Measurements from ENCODE around the gene HSD3B2.

HSD3B2 gene

DNA sequence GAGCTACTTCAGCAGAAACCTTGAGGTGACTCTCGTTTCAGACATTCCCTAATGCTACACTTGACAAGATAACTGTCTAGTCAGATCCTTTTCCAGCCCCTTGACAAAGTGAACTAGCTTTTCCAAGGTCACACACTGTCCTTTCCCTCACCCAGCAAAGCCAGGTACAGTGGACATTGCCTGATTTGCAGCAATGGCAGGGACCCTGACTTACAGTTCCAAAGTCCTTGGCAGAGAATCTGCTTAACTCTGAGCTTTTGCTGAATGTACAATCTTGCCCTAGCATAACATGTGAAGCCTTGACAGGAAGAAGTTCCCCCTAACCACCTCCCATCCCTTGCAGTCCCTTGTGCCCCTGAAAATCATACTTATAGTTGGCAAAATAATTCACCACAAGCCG, 37.1 kb downstream of the HSD3B2 start:
- H3K4me2 ChIP-seq (ENCODE audit: low read length), result no peak overlapping the region
- no peaks in the 10 kb centered on the region for H3K9me3 ChIP-seq (ENCODE audit: control insufficient read depth, low read length)
- TF ChIP-seq, protein P1, sequence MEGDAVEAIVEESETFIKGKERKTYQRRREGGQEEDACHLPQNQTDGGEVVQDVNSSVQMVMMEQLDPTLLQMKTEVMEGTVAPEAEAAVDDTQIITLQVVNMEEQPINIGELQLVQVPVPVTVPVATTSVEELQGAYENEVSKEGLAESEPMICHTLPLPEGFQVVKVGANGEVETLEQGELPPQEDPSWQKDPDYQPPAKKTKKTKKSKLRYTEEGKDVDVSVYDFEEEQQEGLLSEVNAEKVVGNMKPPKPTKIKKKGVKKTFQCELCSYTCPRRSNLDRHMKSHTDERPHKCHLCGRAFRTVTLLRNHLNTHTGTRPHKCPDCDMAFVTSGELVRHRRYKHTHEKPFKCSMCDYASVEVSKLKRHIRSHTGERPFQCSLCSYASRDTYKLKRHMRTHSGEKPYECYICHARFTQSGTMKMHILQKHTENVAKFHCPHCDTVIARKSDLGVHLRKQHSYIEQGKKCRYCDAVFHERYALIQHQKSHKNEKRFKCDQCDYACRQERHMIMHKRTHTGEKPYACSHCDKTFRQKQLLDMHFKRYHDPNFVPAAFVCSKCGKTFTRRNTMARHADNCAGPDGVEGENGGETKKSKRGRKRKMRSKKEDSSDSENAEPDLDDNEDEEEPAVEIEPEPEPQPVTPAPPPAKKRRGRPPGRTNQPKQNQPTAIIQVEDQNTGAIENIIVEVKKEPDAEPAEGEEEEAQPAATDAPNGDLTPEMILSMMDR (IDR thresholded peaks at IDR 0.05), result no peak
- no peaks in the 10 kb centered on the region for H3K27me3 ChIP-seq (ENCODE audit: control insufficient read depth, insufficient read depth, low read length)
- H2AFZ ChIP-seq, result no peak overlapping the region
- no peaks in the 10 kb centered on the region for H3K4me1 ChIP-seq
- H3K4me3 ChIP-seq (ENCODE audit: low read depth, low read length), result no peak overlapping the region
- H3K36me3 ChIP-seq (ENCODE audit: control insufficient read depth, insufficient read depth, low read length), result no peaks in the 10 kb centered on the region
- no peaks in the 10 kb centered on the region for H3K79me2 ChIP-seq
- H3K9ac ChIP-seq, result no peak overlapping the region
- no peak overlapping the region for H3K27ac ChIP-seq

DNA sequence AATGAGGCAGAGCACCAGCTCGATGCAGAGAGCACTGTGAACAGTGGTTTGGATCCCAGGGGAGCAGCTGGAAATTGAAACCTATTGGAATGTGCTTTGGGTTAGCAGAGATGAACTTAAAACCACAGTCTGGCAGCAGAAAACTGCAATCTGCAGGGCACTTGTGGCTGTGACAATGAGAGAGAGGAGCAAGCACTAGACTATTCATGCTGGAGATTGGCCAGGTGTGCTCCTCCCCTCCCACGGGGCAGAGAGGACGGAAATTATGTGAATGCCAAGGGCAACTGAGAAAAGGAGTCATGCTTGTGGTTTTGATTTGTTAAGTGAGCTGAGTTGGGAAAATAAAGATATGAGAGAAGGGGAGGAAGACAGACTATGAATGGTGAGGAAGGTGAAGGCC, 38.1 kb downstream of the HSD3B2 start:
- H2AFZ ChIP-seq, result no peak overlapping the region
- no peak overlapping the region for H3K4me3 ChIP-seq (ENCODE audit: low read depth, low read length)
- no peaks in the 10 kb centered on the region for H3K27me3 ChIP-seq (ENCODE audit: control insufficient read depth, insufficient read depth, low read length)
- H3K4me1 ChIP-seq, result no peaks in the 10 kb centered on the region
- H3K79me2 ChIP-seq, result no peaks in the 10 kb centered on the region
- TF ChIP-seq, protein P1 (IDR thresholded peaks at IDR 0.05), result no peak
- H3K9me3 ChIP-seq (ENCODE audit: control insufficient read depth, low read length), result no peaks in the 10 kb centered on the region
- no peaks in the 10 kb centered on the region for H3K36me3 ChIP-seq (ENCODE audit: control insufficient read depth, insufficient read depth, low read length)
- no peak overlapping the region for H3K9ac ChIP-seq
- H3K27ac ChIP-seq, result no peak overlapping the region
- no peak overlapping the region for H3K4me2 ChIP-seq (ENCODE audit: low read length)

DNA sequence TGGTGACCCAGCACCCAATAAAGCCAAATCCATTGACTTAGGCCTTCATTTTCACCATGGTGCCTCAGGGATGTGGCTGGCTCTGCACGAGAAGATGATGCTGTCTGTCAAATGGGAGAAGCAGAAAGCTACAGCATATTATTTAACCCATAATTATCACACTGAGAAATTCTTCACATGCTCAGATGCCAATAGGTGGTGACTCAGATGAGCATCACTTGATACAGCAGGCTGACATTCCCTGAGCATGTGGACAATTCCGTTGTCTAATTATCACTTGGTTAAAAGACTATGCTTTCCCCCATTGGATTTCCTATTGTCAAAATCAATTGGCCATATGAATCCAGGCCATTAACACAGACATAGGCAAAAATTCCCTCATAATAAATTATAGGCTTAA, 48.0 kb downstream of the HSD3B2 start:
- no peaks in the 10 kb centered on the region for H3K27me3 ChIP-seq (ENCODE audit: control insufficient read depth, insufficient read depth, low read length)
- H3K9ac ChIP-seq, result no peak overlapping the region
- H3K4me2 ChIP-seq (ENCODE audit: low read length), result no peak overlapping the region
- no peaks in the 10 kb centered on the region for H3K79me2 ChIP-seq
- H3K36me3 ChIP-seq (ENCODE audit: control insufficient read depth, insufficient read depth, low read length), result no peaks in the 10 kb centered on the region
- H3K9me3 ChIP-seq (ENCODE audit: control insufficient read depth, low read length), result no peaks in the 10 kb centered on the region
- no peak overlapping the region for H2AFZ ChIP-seq
- H3K4me1 ChIP-seq, result no peaks in the 10 kb centered on the region
- H3K4me3 ChIP-seq (ENCODE audit: low read depth, low read length), result no peak overlapping the region
- H3K27ac ChIP-seq, result no peak overlapping the region
- TF ChIP-seq, protein P1 (IDR thresholded peaks at IDR 0.05), result no peak

DNA sequence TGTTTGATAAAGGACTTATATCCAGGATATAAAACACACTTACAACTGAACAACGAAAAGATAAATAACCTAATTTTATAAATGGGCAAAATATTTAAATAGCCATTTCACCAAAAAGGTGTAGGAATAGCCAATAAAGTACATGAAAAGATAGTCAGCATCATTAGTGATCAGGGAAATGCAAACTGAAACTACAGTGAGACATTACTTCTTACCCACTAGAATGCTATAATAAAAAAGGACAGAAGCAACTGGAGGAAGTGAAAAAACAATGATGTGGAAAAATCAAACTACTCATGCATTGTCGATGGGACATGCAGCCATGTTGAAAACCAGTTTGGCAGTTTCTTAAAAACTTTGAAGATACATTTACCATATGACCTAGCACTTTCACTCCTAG, 48.6 kb downstream of the HSD3B2 start:
- Histone ChIP-seq H3K4me2 (ENCODE audit: low read length) (no peak overlapping the region), H3K4me3 (ENCODE audit: low read depth, low read length) (no peak overlapping the region), H3K9me3 (ENCODE audit: control insufficient read depth, low read length) (no peaks in the 10 kb centered on the region), H3K4me1 (no peaks in the 10 kb centered on the region), H3K9ac (no peak overlapping the region), H3K27me3 (ENCODE audit: control insufficient read depth, insufficient read depth, low read length) (no peaks in the 10 kb centered on the region), H3K79me2 (no peaks in the 10 kb centered on the region), H3K36me3 (ENCODE audit: control insufficient read depth, insufficient read depth, low read length) (no peaks in the 10 kb centered on the region), H3K27ac (no peak overlapping the region), H2AFZ (no peak overlapping the region)
- TF ChIP-seq, protein P1 (IDR thresholded peaks at IDR 0.05), result no peak

DNA sequence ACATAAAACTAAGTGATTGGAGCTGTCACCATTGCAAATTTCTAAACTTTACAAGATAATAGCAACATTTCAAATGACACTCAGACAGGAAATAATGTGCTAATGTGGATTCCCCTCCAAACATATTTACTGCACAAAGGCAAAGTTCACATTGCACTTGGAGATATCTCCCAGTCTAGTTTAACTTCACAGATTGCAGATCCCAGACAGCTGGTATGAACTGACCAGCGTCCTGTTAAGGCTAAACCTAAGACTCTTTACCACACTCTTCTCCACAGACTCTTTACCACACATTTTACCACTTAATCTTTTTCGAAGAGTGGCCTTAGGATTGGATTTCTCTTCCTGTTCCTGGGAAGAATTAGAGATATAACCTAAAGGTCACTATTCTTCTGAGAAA, 51.5 kb downstream of the HSD3B2 start:
- H3K4me1 ChIP-seq, result no peaks in the 10 kb centered on the region
- no peak overlapping the region for H3K27ac ChIP-seq

More for the DNA sequence above, 51.5 kb downstream of the HSD3B2 start:
- H3K79me2 ChIP-seq, result no peaks in the 10 kb centered on the region
- H3K4me3 ChIP-seq (ENCODE audit: low read depth, low read length), result no peak overlapping the region
- H3K27me3 ChIP-seq (ENCODE audit: control insufficient read depth, insufficient read depth, low read length), result no peaks in the 10 kb centered on the region
- no peaks in the 10 kb centered on the region for H3K9me3 ChIP-seq (ENCODE audit: control insufficient read depth, low read length)
- H3K4me2 ChIP-seq (ENCODE audit: low read length), result no peak overlapping the region
- no peak overlapping the region for H2AFZ ChIP-seq
- TF ChIP-seq, protein P1 (IDR thresholded peaks at IDR 0.05), result no peak
- H3K36me3 ChIP-seq (ENCODE audit: control insufficient read depth, insufficient read depth, low read length), result no peaks in the 10 kb centered on the region
- H3K9ac ChIP-seq, result no peak overlapping the region

All from parathyroid adenoma (tissue), 2 donors.